HepG2 (cell line): ENCODE data around the gene OPALIN. TPM values are rescaled to one million over a fixed set of nuclear protein-coding genes. Genes with fewer than 3 reads are reported as not detected.

ENCODE experiments used
- ATAC-seq: fragments of 200-7000 bp; cut with Tn5 transposase; 3 replicates; pipeline ENCODE4 v1.9.1; 2020; ENCODE audit warnings: mild to moderate bottlenecking, moderate library complexity
- BruUV-seq: library from RNA; stranded (reverse); fragments of 400-500 nt; replicated peaks from 2 replicates; lab custom pipeline; 2021; lab: Mats Ljungman, UMichigan
- CTCF ChIA-PET: fragments of 300-600 bp; formaldehyde crosslinking; extraction: SDS; loops from one replicate; lab custom pipeline; 2021; ENCODE audit warnings: low total read pairs, inconsistent platforms, low intra/inter-chr PET ratio; lab: Yijun Ruan, JAX
- POLR2A ChIA-PET: fragments of 350-600 bp; sonication (Branson Sonifier 250); formaldehyde crosslinking; loops from one replicate; lab custom pipeline; 2020; ENCODE audit warnings: antibody characterized with exemption, inconsistent platforms; lab: Yijun Ruan, JAX
- DNase-seq: peaks from one replicate; pipeline ENCODE4 v3.0.0-alpha.2; 2015; ENCODE audit warnings: low spot score
- FAIRE-seq: peaks from 3 replicates; lab custom pipeline; 2011; peaks lifted over from hg19 to GRCh38; lab: Jason Lieb, UNC
- H2AFZ ChIP-seq: one replicate; pipeline ENCODE4 v1.6.1; 2011; ENCODE audit warnings: low read length, inconsistent platforms
- H3K27ac ChIP-seq: fragments of 300-600 bp; 3 replicates; pipeline ENCODE4 v1.8.0; 2011; ENCODE audit warnings: mixed run types, mild to moderate bottlenecking, mixed read lengths, low read length, inconsistent platforms; ENCODE audit not compliant: insufficient read depth; ENCODE audit errors: extremely low read length
- H3K27me3 ChIP-seq, 2 experiments: fragments of 200-600 bp in 1 of 2; 2 replicates in 1 of 2; 3 replicates in 1 of 2; pipeline versions ENCODE4 v1.6.0 to v1.8.0; 2011; ENCODE audit warnings: low read length in 2 of 2, mild to moderate bottlenecking in 2 of 2, moderate library complexity in 2 of 2, inconsistent platforms in 1 of 2; ENCODE audit not compliant: insufficient read depth in 2 of 2, control insufficient read depth in 1 of 2
- H3K36me3 ChIP-seq, 2 experiments: fragments of 200-600 bp in 1 of 2; replicated peaks in 1 of 2; 2 replicates in 1 of 2; 3 replicates in 1 of 2; pipeline versions ENCODE4 v1.5.1 to v1.8.0; 2011; ENCODE audit warnings: low read length in 2 of 2, inconsistent platforms in 1 of 2; ENCODE audit not compliant: insufficient read depth in 2 of 2, control insufficient read depth in 1 of 2
- H3K4me1 ChIP-seq: 2 replicates; pipeline ENCODE4 v1.5.1; 2012; ENCODE audit warnings: low read length, inconsistent platforms; ENCODE audit not compliant: insufficient read depth
- H3K4me2 ChIP-seq: 2 replicates; pipeline ENCODE4 v1.6.0; 2011; ENCODE audit warnings: low read depth, low read length, inconsistent platforms
- H3K4me3 ChIP-seq, 3 experiments: fragments of 200-600 bp in 1 of 3; sonication (generic), shearing (Covaris generic) in 1 of 3; replicated peaks in 1 of 3; 2 replicates each; pipeline ENCODE4 v1.5.1; 2011 to 2016; ENCODE audit warnings: low read length in 3 of 3, inconsistent platforms in 2 of 3, low read depth in 2 of 3, mild to moderate bottlenecking in 2 of 3, control low read depth in 1 of 3, mixed read lengths in 1 of 3; ENCODE audit not compliant: insufficient read depth in 1 of 3
- H3K79me2 ChIP-seq: one replicate; pipeline ENCODE4 v1.6.1; 2011; ENCODE audit warnings: low read length, inconsistent platforms; ENCODE audit not compliant: insufficient read depth
- H3K9ac ChIP-seq: 2 replicates; pipeline ENCODE4 v1.6.0; 2011; ENCODE audit warnings: mild to moderate bottlenecking, low read depth, low read length, inconsistent platforms; ENCODE audit not compliant: insufficient read depth
- H3K9me3 ChIP-seq: 2 replicates; pipeline ENCODE4 v1.5.1; 2012; ENCODE audit warnings: mild to moderate bottlenecking, low read length
- H4K20me1 ChIP-seq: 2 replicates; pipeline ENCODE4 v1.6.0; 2011; ENCODE audit warnings: inconsistent platforms, mild to moderate bottlenecking, low read length, moderate library complexity; ENCODE audit not compliant: insufficient read depth
- AHR ChIP-seq: IDR thresholded peaks from 2 replicates; pipeline ENCODE4 v1.6.1; 2018; ENCODE audit warnings: missing genetic modification reagents, missing compliant biosample characterization
- CBX1 ChIP-seq: IDR thresholded peaks from one replicate; pipeline ENCODE4 v1.6.1; 2016; ENCODE audit warnings: antibody characterized with exemption, low read depth
- HIVEP1 ChIP-seq: sonication (generic); formaldehyde crosslinking; IDR thresholded peaks from 2 replicates; pipeline ENCODE4 v1.4.0; 2020; ENCODE audit warnings: mild to moderate bottlenecking, missing genetic modification reagents
- HOMEZ ChIP-seq: IDR thresholded peaks from 2 replicates; pipeline ENCODE4 v1.6.1; 2016; ENCODE audit warnings: low read depth
- JARID2 ChIP-seq: sonication (generic); formaldehyde crosslinking; IDR thresholded peaks from 2 replicates; pipeline ENCODE4 v1.8.1; 2023; ENCODE audit warnings: missing genetic modification reagents, inconsistent platforms; ENCODE audit not compliant: insufficient replicate concordance
- KLF16 ChIP-seq, 2 experiments: sonication (generic) in 1 of 2; formaldehyde crosslinking in 1 of 2; IDR thresholded peaks; 2 replicates each; pipeline versions ENCODE4 v1.6.1 to v1.8.0; 2016 to 2023; ENCODE audit warnings: missing genetic modification reagents in 2 of 2, missing compliant biosample characterization in 1 of 2
- MLLT10 ChIP-seq: sonication (generic); formaldehyde crosslinking; IDR thresholded peaks from 2 replicates; pipeline ENCODE4 v1.4.0; 2020; ENCODE audit warnings: missing genetic modification reagents
- MTF2 ChIP-seq: sonication (generic); formaldehyde crosslinking; IDR thresholded peaks from 2 replicates; pipeline ENCODE4 v1.5.0; 2020; ENCODE audit warnings: missing genetic modification reagents, borderline replicate concordance
- POLR2A ChIP-seq, 2 experiments: IDR thresholded peaks; 2 replicates each; pipeline ENCODE4 v1.6.1; 2011; ENCODE audit warnings: low read depth in 2 of 2, low read length in 2 of 2, mild to moderate bottlenecking in 1 of 2, moderate library complexity in 1 of 2; ENCODE audit not compliant: insufficient read depth in 1 of 2
- RFX1 ChIP-seq: fragments of 450-650 bp; IDR thresholded peaks from 2 replicates; pipeline ENCODE4 v1.6.1; 2017
- SETDB1 ChIP-seq: sonication (generic); formaldehyde crosslinking; IDR thresholded peaks from 2 replicates; pipeline ENCODE4 v1.5.1; 2020; ENCODE audit warnings: missing genetic modification reagents, mild to moderate bottlenecking, borderline replicate concordance
- SNAPC4 ChIP-seq: sonication (generic); formaldehyde crosslinking; IDR thresholded peaks from 2 replicates; pipeline ENCODE4 v1.4.0; 2020; ENCODE audit warnings: mild to moderate bottlenecking, missing genetic modification reagents
- TCF12 ChIP-seq, 2 experiments: fragments of 450-650 bp in 1 of 2; sonication (generic) in 1 of 2; formaldehyde crosslinking in 1 of 2; IDR thresholded peaks; 2 replicates each; pipeline versions ENCODE4 v1.6.1 to v1.8.0; 2017 to 2022; ENCODE audit warnings: antibody characterized with exemption in 1 of 2, mild to moderate bottlenecking in 1 of 2, missing genetic modification reagents in 1 of 2, moderate library complexity in 1 of 2
- ZFAT ChIP-seq: sonication (generic); formaldehyde crosslinking; conservative IDR thresholded peaks from 2 replicates; pipeline ENCODE4 v1.8.1; 2023; ENCODE audit warnings: missing genetic modification reagents, inconsistent platforms
- ZNF644 ChIP-seq: IDR thresholded peaks from 2 replicates; pipeline ENCODE4 v1.6.1; 2016; ENCODE audit warnings: low read depth
- ZNF7 ChIP-seq: IDR thresholded peaks from 2 replicates; pipeline ENCODE4 v1.6.1; 2016; ENCODE audit warnings: missing biosample characterization, missing genetic modification reagents
- ZNF850 ChIP-seq: sonication (generic); formaldehyde crosslinking; conservative IDR thresholded peaks from 2 replicates; pipeline ENCODE4 v1.9.0; 2021; ENCODE audit warnings: mild to moderate bottlenecking, missing genetic modification reagents
- WGBS: methylation state at CpG from one replicate; pipeline ENCODE4 v1.1.6; 2017; ENCODE audit warnings: low lambda C conversion rate; 5-methylcytosine and 5-hydroxymethylcytosine counted together
- in situ Hi-C: cut with HindIII; loops from 2 replicates; pipeline ENCODE4 v1.10.0; 2017; ENCODE audit warnings: low pct_unique_long_range_greater_than_20kb; ENCODE audit not compliant: extremely low pct_ligation_motif_present
- intact Hi-C: fragments of 100-400 bp; cut with micrococcal nuclease; formaldehyde crosslinking; loops from one replicate; pipeline ENCODE4 v1.10.0; 2022; ENCODE audit not compliant: unreplicated experiment
- polyA plus RNA-seq, 8 experiments: library from polyadenylated mRNA; depleted of rRNA in 3 of 8; stranded (reverse) in 7 of 8; unstranded in 1 of 8; fragments of >200 nt; fragmentation: Illumina TruSeq in 4 of 8; extraction: Trizol in 4 of 8; gene quantifications; 2 replicates each; pipeline versions ENCODE4 v1.2.1 to v1.2.3, GENCODE V29; 2011 to 2016; ENCODE audit warnings: low read depth in 4 of 8, missing spikeins in 1 of 8, mixed read lengths in 1 of 8; ENCODE audit not compliant: insufficient read depth in 1 of 8
- total RNA-seq, 5 experiments: library from RNA; depleted of rRNA; stranded (reverse); fragments of >200 nt; fragmentation: Illumina TruSeq; extraction: Trizol; gene quantifications; 2 replicates each; pipeline ENCODE4 v1.2.3, GENCODE V29; 2016; ENCODE audit warnings: low read depth in 1 of 5

Gene OPALIN
- total and polyA plus RNA-seq, 2 of the 13 experiments (the other 11 are each of a cell fraction or from before 2014, with no cell fraction given), result not detected

- TF ChIP-seq HOMEZ (CRISPR knock-in tag) (no peak), CBX1 (no peak), TCF12 (IDR thresholded peaks at IDR 0.05) (no peak), TCF12 (CRISPR knock-in tag; IDR thresholded peaks at IDR 0.05) (no peak), SETDB1 (CRISPR knock-in tag) (no peak)
Observed at GRCh38 chr10:96367470-96367869, 8.7 kb upstream of the OPALIN start (continued).

GRCh38 chr10:96366508-96366907, 7.7 kb upstream of the OPALIN start:
- H3K4me2 ChIP-seq, result no peak overlapping the region

More at GRCh38 chr10:96366508-96366907, 7.7 kb upstream of the OPALIN start:
- Histone ChIP-seq H2AFZ (no peak overlapping the region), H3K27me3 (peaks cover 0 to 12% of the 10 kb centered on the region in 2 experiments; a peak in 2 of 5 replicates), H3K79me2 (no peaks in the 10 kb centered on the region), H4K20me1 (no peaks in the 10 kb centered on the region), H3K4me3 (no peak overlapping the region), H3K4me1 (no peaks in the 10 kb centered on the region), H3K27ac (no peak overlapping the region), H3K9ac (no peak overlapping the region), H3K9me3 (no peaks in the 10 kb centered on the region), H3K36me3 (no peaks in the 10 kb centered on the region)
- DNase-seq, result no peak
- TF ChIP-seq ZNF644 (CRISPR knock-in tag) (no peak), ZFAT (no peak), ZNF850 (CRISPR knock-in tag) (no peak), RFX1 (no peak), POLR2A (IDR thresholded peaks at IDR 0.05; ENCODE audit: insufficient read depth in 1 of 2, low read depth in 2 of 2, low read length in 2 of 2) (no peak), SNAPC4 (CRISPR knock-in tag) (no peak), HIVEP1 (CRISPR knock-in tag) (no peak), ZNF7 (CRISPR knock-in tag) (no peak), AHR (CRISPR knock-in tag) (no peak), MLLT10 (CRISPR knock-in tag) (no peak), JARID2 (CRISPR knock-in tag) (no peak), MTF2 (CRISPR knock-in tag) (no peak), KLF16 (CRISPR knock-in tag; IDR thresholded peaks at IDR 0.05) (no peak)
- CTCF ChIA-PET, result no interaction called here
- POLR2A ChIA-PET, result no interaction called here
- ATAC-seq, result no peak
- intact Hi-C loops (no loop called here), in situ Hi-C loops (no loop called here)
- 13% methylated on average over 3 of the region's 3 CpGs for WGBS
- BruUV-seq, result no TSS peak
- FAIRE-seq, result no peak
